ENCODE data around the gene ABCC12. TPM values are rescaled to one million over a fixed set of nuclear protein-coding genes. Genes with fewer than 3 reads are reported as not detected.

ABCC12 gene
- total and polyA plus RNA-seq, 2 donors from 2014 or later = not detected

DNA sequence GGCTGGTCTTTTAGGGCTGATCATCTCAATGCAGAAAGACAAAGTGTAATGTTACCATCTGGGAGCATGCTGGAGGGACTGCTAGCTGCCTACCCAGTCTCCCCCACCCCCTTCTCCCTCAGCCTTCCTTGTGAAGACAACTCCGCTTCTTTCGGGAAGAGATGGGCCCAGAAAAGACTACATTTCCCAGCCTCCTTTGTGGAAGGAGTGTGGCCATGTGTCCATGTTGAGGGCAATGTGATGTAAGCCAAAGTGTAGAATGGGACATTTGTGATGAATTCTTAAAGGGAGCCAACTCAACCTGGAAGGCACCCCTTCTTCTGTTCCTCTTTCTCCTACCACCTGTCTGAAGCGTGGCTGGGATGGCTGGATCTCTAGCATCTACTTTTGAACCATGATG, 16.3 kb downstream of the ABCC12 start:
- H3K4me1 ChIP-seq (ENCODE audit: control insufficient read depth in 2 of 3, insufficient read depth in 2 of 3, low read depth in 1 of 3, low read length in 3 of 3) = peaks cover 0 to 5% (median 0%) of the 10 kb centered on the region in 3 donors
- no peak overlapping the region for H3K27ac ChIP-seq (ENCODE audit: low read depth in 2 of 2, low read length in 2 of 2)
- H3K27me3 ChIP-seq (ENCODE audit: control insufficient read depth, insufficient read depth, low read length) = no peaks in the 10 kb centered on the region
- TF ChIP-seq, protein P1, sequence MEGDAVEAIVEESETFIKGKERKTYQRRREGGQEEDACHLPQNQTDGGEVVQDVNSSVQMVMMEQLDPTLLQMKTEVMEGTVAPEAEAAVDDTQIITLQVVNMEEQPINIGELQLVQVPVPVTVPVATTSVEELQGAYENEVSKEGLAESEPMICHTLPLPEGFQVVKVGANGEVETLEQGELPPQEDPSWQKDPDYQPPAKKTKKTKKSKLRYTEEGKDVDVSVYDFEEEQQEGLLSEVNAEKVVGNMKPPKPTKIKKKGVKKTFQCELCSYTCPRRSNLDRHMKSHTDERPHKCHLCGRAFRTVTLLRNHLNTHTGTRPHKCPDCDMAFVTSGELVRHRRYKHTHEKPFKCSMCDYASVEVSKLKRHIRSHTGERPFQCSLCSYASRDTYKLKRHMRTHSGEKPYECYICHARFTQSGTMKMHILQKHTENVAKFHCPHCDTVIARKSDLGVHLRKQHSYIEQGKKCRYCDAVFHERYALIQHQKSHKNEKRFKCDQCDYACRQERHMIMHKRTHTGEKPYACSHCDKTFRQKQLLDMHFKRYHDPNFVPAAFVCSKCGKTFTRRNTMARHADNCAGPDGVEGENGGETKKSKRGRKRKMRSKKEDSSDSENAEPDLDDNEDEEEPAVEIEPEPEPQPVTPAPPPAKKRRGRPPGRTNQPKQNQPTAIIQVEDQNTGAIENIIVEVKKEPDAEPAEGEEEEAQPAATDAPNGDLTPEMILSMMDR (IDR thresholded peaks at IDR 0.05; ENCODE audit: borderline replicate concordance, extremely low read depth, insufficient read depth) = no peak
- intact Hi-C loops (cut with DNase I) = no loop called here
- no peak overlapping the region for H3K9ac ChIP-seq (ENCODE audit: low read length in 3 of 3)
- no peaks in the 10 kb centered on the region for H3K9me3 ChIP-seq (ENCODE audit: control insufficient read depth in 2 of 3, insufficient read depth in 1 of 3, low read length in 3 of 3)
- no peak overlapping the region for H3K4me3 ChIP-seq (ENCODE audit: low read length in 3 of 3)
- no peak for FAIRE-seq
- no peak for DNase-seq
- no peaks in the 10 kb centered on the region for H3K36me3 ChIP-seq (ENCODE audit: control insufficient read depth in 2 of 3, insufficient read depth in 3 of 3, low read length in 3 of 3)

DNA sequence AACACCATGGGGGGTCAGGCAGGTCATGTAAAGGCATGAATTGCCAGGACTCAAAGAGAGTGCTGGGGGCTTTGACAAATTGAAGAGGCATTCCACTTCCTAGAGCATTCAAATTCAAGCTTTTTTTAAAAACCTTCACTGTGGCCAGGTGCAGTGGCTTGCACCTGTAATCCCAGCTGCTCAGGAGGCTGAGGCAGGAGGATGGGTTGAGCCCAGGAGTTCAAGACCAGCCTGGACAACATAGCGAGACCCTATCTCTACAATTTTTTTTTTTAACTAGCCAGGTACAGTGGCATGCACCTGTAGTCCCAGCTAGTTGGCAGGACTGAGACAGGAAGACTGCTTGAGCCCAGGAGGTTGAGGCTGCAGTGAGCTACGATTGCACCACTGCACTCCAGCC, 17.2 kb downstream of the ABCC12 start:
- intact Hi-C loops (cut with DNase I) = no loop called here
- H3K36me3 ChIP-seq (ENCODE audit: control insufficient read depth in 2 of 3, insufficient read depth in 3 of 3, low read length in 3 of 3) = no peaks in the 10 kb centered on the region
- H3K27me3 ChIP-seq (ENCODE audit: control insufficient read depth, insufficient read depth, low read length) = no peaks in the 10 kb centered on the region
- DNase-seq = no peak
- TF ChIP-seq, protein P1 (IDR thresholded peaks at IDR 0.05; ENCODE audit: borderline replicate concordance, extremely low read depth, insufficient read depth) = no peak
- H3K4me3 ChIP-seq (ENCODE audit: low read length in 3 of 3) = no peak overlapping the region
- H3K4me1 ChIP-seq (ENCODE audit: control insufficient read depth in 2 of 3, insufficient read depth in 2 of 3, low read depth in 1 of 3, low read length in 3 of 3) = peaks cover 0 to 5% (median 0%) of the 10 kb centered on the region in 3 donors
- no peak overlapping the region for H3K27ac ChIP-seq (ENCODE audit: low read depth in 2 of 2, low read length in 2 of 2)
- H3K9ac ChIP-seq (ENCODE audit: low read length in 3 of 3) = no peak overlapping the region
- FAIRE-seq = no peak
- H3K9me3 ChIP-seq (ENCODE audit: control insufficient read depth in 2 of 3, insufficient read depth in 1 of 3, low read length in 3 of 3) = no peaks in the 10 kb centered on the region

DNA sequence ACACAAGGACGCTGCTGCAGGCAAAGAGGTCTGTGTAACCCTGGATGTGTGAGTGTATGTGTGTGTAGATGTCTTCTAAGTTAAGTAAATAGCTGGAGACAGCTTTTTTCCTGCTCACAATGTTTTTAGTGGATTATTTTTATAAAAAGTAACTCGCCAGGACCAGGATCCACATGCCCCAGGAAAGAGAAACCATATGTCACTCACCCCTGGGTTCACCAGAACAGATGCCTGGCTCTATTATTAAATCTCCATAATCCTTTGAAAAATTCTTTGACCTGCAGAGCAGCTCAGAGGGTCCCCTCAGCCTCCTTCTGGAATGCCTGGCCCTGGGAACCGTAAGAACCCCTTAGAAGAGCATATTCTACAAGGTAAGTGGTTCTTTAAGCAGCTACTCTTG, 18.0 kb downstream of the ABCC12 start:
- TF ChIP-seq, protein P1 (IDR thresholded peaks at IDR 0.05; ENCODE audit: borderline replicate concordance, extremely low read depth, insufficient read depth) = no peak
- no peak for DNase-seq
- intact Hi-C loops (cut with DNase I) = no loop called here
- no peak for FAIRE-seq
- Histone ChIP-seq H3K36me3 (ENCODE audit: control insufficient read depth in 2 of 3, insufficient read depth in 3 of 3, low read length in 3 of 3) (no peaks in the 10 kb centered on the region), H3K9ac (ENCODE audit: low read length in 3 of 3) (no peak overlapping the region), H3K27me3 (ENCODE audit: control insufficient read depth, insufficient read depth, low read length) (no peaks in the 10 kb centered on the region), H3K9me3 (ENCODE audit: control insufficient read depth in 2 of 3, insufficient read depth in 1 of 3, low read length in 3 of 3) (no peaks in the 10 kb centered on the region), H3K27ac (ENCODE audit: low read depth in 2 of 2, low read length in 2 of 2) (no peak overlapping the region), H3K4me1 (ENCODE audit: control insufficient read depth in 2 of 3, insufficient read depth in 2 of 3, low read depth in 1 of 3, low read length in 3 of 3) (peaks cover 0 to 5% (median 0%) of the 10 kb centered on the region in 3 donors), H3K4me3 (ENCODE audit: low read length in 3 of 3) (no peak overlapping the region)
